OCI-LY7 (cell line): ENCODE results near the gene CDC42.
"Not testable (repeated sequence)": the region's sequence is repeated elsewhere in the genome, so short reads cannot be mapped to it uniquely, and the experiment has no call there.

Experiments used
- EZH2phosphoT487 ChIP-seq: fragments of 200-600 bp; sonication (generic); IDR thresholded peaks from 2 replicates; pipeline ENCODE4 v1.6.1; 2018; ENCODE audit warnings: low read depth, borderline replicate concordance, mild to moderate bottlenecking, mixed run types, antibody characterized with exemption, low read length, moderate library complexity, mixed read lengths
- TF ChIP-seq, protein P1 (sequence below): fragments of 200-600 bp; sonication (generic); conservative IDR thresholded peaks from 2 replicates; pipeline ENCODE4 v1.5.1; 2014; ENCODE audit warnings: mild to moderate bottlenecking, antibody characterized with exemption, low read length, moderate library complexity, mixed read lengths

GRCh38 chr1:22034834-22035233 is 17.7 kb upstream of the CDC42 start:
- TF ChIP-seq, protein P1, sequence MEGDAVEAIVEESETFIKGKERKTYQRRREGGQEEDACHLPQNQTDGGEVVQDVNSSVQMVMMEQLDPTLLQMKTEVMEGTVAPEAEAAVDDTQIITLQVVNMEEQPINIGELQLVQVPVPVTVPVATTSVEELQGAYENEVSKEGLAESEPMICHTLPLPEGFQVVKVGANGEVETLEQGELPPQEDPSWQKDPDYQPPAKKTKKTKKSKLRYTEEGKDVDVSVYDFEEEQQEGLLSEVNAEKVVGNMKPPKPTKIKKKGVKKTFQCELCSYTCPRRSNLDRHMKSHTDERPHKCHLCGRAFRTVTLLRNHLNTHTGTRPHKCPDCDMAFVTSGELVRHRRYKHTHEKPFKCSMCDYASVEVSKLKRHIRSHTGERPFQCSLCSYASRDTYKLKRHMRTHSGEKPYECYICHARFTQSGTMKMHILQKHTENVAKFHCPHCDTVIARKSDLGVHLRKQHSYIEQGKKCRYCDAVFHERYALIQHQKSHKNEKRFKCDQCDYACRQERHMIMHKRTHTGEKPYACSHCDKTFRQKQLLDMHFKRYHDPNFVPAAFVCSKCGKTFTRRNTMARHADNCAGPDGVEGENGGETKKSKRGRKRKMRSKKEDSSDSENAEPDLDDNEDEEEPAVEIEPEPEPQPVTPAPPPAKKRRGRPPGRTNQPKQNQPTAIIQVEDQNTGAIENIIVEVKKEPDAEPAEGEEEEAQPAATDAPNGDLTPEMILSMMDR: not testable (repeated sequence)
- TF ChIP-seq EZH2phosphoT487: not testable (repeated sequence)
